MM.1S (cell line): ENCODE data around the gene PCF11.
"Not testable (repeated sequence)": the region's sequence is repeated elsewhere in the genome, so short reads cannot be mapped to it uniquely, and the experiment has no call there.

Experiments used
- CTCF ChIP-seq: fragments of 300-600 bp; sonication (generic); IDR thresholded peaks from 2 replicates; pipeline ENCODE4 v1.5.1; 2016; ENCODE audit warnings: antibody characterized with exemption, low read length, mixed read lengths
- EZH2 ChIP-seq: fragments of 300-600 bp; sonication (generic); optimal IDR thresholded peaks from 2 replicates; pipeline ENCODE3; 2017; ENCODE audit warnings: low read depth, mild to moderate bottlenecking, antibody characterized with exemption, low read length, mixed read lengths
- EZH2phosphoT487 ChIP-seq: fragments of 300-600 bp; sonication (generic); IDR thresholded peaks from 2 replicates; pipeline ENCODE4 v1.6.1; 2018; ENCODE audit warnings: antibody characterized with exemption, low read length

GRCh38 chr11:83133266-83133665 is 23.7 kb upstream of the PCF11 start:
- not testable (repeated sequence) for TF ChIP-seq CTCF, EZH2, EZH2phosphoT487
